Skeletal muscle satellite cell (primary cell): ENCODE data around the gene TMEM144.

Experiments used
- H3K27me3 ChIP-seq: 2 replicates; pipeline ENCODE4 v1.7.0; 2013; ENCODE audit warnings: low read length; ENCODE audit not compliant: control insufficient read depth, insufficient read depth
- H3K36me3 ChIP-seq: 2 replicates; pipeline ENCODE4 v1.7.0; 2013; ENCODE audit warnings: mild to moderate bottlenecking, control low read depth, low read length; ENCODE audit not compliant: insufficient read depth
- H3K4me1 ChIP-seq: 2 replicates; pipeline ENCODE4 v1.7.0; 2013; ENCODE audit warnings: low read length; ENCODE audit not compliant: control insufficient read depth, insufficient read depth
- H3K4me2 ChIP-seq: 2 replicates; pipeline ENCODE4 v1.7.0; 2013; ENCODE audit warnings: mild to moderate bottlenecking, low read length
- H3K4me3 ChIP-seq: 2 replicates; pipeline ENCODE4 v1.7.0; 2013; ENCODE audit warnings: low read length
- H3K9ac ChIP-seq: 2 replicates; pipeline ENCODE4 v1.7.0; 2013; ENCODE audit warnings: mild to moderate bottlenecking, low read depth, low read length, moderate library complexity
- H3K9me3 ChIP-seq: replicated peaks from 2 replicates; pipeline ENCODE4 v1.7.0; 2013; ENCODE audit warnings: mild to moderate bottlenecking, control low read depth, low read length

The TMEM144 gene

GRCh38 chr4:158285429-158286216, 75.3 kb downstream of the TMEM144 start:
- Histone ChIP-seq H3K4me1 (no peaks in the 10 kb centered on the region), H3K4me2 (no peak overlapping the region), H3K27me3 (no peaks in the 10 kb centered on the region), H3K36me3 (no peaks in the 10 kb centered on the region), H3K4me3 (no peak overlapping the region), H3K9me3 (no peaks in the 10 kb centered on the region), H3K9ac (no peak overlapping the region)

- no peaks in the 10 kb centered on the region for H3K36me3 ChIP-seq
- H3K9me3 ChIP-seq: no peaks in the 10 kb centered on the region
- H3K4me1 ChIP-seq: no peaks in the 10 kb centered on the region
- no peak overlapping the region for H3K4me2 ChIP-seq
- H3K27me3 ChIP-seq: no peaks in the 10 kb centered on the region
- H3K4me3 ChIP-seq: no peak overlapping the region
- no peak overlapping the region for H3K9ac ChIP-seq
Measured at GRCh38 chr4:158290912-158291311, 80.6 kb downstream of the TMEM144 start.

- no peaks in the 10 kb centered on the region for H3K4me1 ChIP-seq
- no peaks in the 10 kb centered on the region for H3K27me3 ChIP-seq
- H3K9me3 ChIP-seq: no peaks in the 10 kb centered on the region
- H3K4me3 ChIP-seq: no peak overlapping the region
- H3K36me3 ChIP-seq: no peaks in the 10 kb centered on the region
- no peak overlapping the region for H3K9ac ChIP-seq
- no peak overlapping the region for H3K4me2 ChIP-seq
Measured at GRCh38 chr4:158291334-158292055, 81.2 kb downstream of the TMEM144 start.

- Histone ChIP-seq H3K27me3 (no peaks in the 10 kb centered on the region), H3K9ac (no peak overlapping the region), H3K9me3 (no peaks in the 10 kb centered on the region), H3K4me2 (no peak overlapping the region), H3K4me1 (no peaks in the 10 kb centered on the region), H3K4me3 (no peak overlapping the region), H3K36me3 (no peaks in the 10 kb centered on the region)
Measured at GRCh38 chr4:158292156-158292555, 81.9 kb downstream of the TMEM144 start.

- no peak overlapping the region for H3K4me3 ChIP-seq
- no peaks in the 10 kb centered on the region for H3K27me3 ChIP-seq
- H3K9me3 ChIP-seq: no peaks in the 10 kb centered on the region
- no peaks in the 10 kb centered on the region for H3K4me1 ChIP-seq
- H3K36me3 ChIP-seq: no peaks in the 10 kb centered on the region
- H3K9ac ChIP-seq: no peak overlapping the region
- no peak overlapping the region for H3K4me2 ChIP-seq
Measured at GRCh38 chr4:158295053-158295452, 84.8 kb downstream of the TMEM144 start.

GRCh38 chr4:158297866-158298265, 87.6 kb downstream of the TMEM144 start:
- no peak overlapping the region for H3K4me2 ChIP-seq
- H3K27me3 ChIP-seq: no peaks in the 10 kb centered on the region
- no peak overlapping the region for H3K4me3 ChIP-seq
- H3K36me3 ChIP-seq: no peaks in the 10 kb centered on the region
- no peak overlapping the region for H3K9ac ChIP-seq
- H3K9me3 ChIP-seq: no peaks in the 10 kb centered on the region
- H3K4me1 ChIP-seq: peaks cover 9% of the 10 kb centered on the region

GRCh38 chr4:158299459-158300007, 89.2 kb downstream of the TMEM144 start:
- H3K36me3 ChIP-seq: no peaks in the 10 kb centered on the region
- H3K27me3 ChIP-seq: no peaks in the 10 kb centered on the region
- H3K9me3 ChIP-seq: no peaks in the 10 kb centered on the region
- H3K9ac ChIP-seq: no peak overlapping the region
- H3K4me2 ChIP-seq: no peak overlapping the region
- no peak overlapping the region for H3K4me3 ChIP-seq
- peaks cover 9% of the 10 kb centered on the region for H3K4me1 ChIP-seq

- no peak overlapping the region for H3K9ac ChIP-seq
- H3K9me3 ChIP-seq: no peaks in the 10 kb centered on the region
- H3K4me3 ChIP-seq: no peak overlapping the region
- no peak overlapping the region for H3K4me2 ChIP-seq
- H3K36me3 ChIP-seq: no peaks in the 10 kb centered on the region
- H3K4me1 ChIP-seq: peaks cover 9% of the 10 kb centered on the region
- no peaks in the 10 kb centered on the region for H3K27me3 ChIP-seq
Measured at GRCh38 chr4:158300012-158300411, 89.7 kb downstream of the TMEM144 start.

- Histone ChIP-seq H3K9ac (no peak overlapping the region), H3K27me3 (no peaks in the 10 kb centered on the region), H3K9me3 (no peaks in the 10 kb centered on the region), H3K4me2 (no peak overlapping the region), H3K36me3 (no peaks in the 10 kb centered on the region), H3K4me3 (no peak overlapping the region), H3K4me1 (peaks cover 9% of the 10 kb centered on the region)
Measured at GRCh38 chr4:158302076-158302866, 92.0 kb downstream of the TMEM144 start.

- H3K27me3 ChIP-seq: no peaks in the 10 kb centered on the region
- H3K4me1 ChIP-seq: peaks cover 9% of the 10 kb centered on the region
- H3K36me3 ChIP-seq: no peaks in the 10 kb centered on the region
- H3K4me2 ChIP-seq: no peak overlapping the region
- H3K4me3 ChIP-seq: no peak overlapping the region
- H3K9ac ChIP-seq: no peak overlapping the region
- no peaks in the 10 kb centered on the region for H3K9me3 ChIP-seq
Measured at GRCh38 chr4:158304694-158305093, 94.4 kb downstream of the TMEM144 start.
